ENCODE data around the gene PCDHA8.

The PCDHA8 gene

DNA sequence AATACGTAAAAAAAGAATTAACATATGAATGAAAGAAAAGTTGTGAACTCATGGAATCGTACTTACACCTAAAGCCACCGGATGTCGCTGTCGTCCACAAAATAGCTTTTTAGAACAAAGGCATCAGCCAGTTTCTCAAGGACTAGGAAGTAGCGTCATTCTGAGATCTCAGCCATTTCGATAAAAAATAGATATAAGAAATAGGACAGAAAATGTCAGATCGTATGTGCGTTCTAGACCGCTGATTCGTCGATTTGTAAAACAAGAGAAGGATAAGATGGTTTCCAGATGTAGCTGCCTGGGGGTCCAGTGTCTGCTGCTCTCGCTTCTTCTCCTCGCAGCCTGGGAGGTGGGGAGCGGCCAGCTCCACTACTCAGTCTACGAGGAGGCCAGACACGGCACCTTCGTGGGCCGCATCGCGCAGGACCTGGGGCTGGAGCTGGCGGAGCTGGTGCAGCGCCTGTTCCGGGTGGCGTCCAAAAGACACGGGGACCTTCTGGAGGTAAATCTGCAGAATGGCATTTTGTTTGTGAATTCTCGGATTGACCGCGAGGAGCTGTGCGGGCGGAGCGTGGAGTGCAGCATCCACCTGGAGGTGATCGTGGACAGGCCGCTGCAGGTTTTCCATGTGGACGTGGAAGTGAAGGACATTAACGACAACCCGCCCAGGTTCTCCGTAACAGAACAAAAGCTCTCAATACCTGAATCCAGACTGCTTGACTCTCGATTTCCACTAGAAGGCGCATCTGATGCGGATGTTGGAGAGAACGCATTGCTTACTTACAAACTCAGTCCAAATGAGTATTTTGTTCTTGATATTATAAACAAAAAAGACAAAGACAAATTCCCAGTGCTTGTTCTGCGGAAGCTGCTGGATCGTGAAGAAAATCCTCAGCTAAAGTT is 15.0 kb downstream of the PCDHA8 start, which contains the start of gene PCDHA10:
PCDHA10 (plus strand) TSS at position 126 of the 903 bp plus-strand sequence; CDS start at position 278, 152 bp downstream.
- no peak within 1 kb of the TSS for H3K4me3 ChIP-seq (ENCODE audit: low read depth, low read length)
- in situ Hi-C loops (cut with HindIII; ENCODE audit: low sequenced_read_pairs): no loop called here
- peak; percentile 5 for DNase-seq (ENCODE audit: low read depth, low spot score)
- no peak for TF ChIP-seq CTCF (IDR thresholded peaks at IDR 0.05; ENCODE audit: low read depth, low read length)

DNA sequence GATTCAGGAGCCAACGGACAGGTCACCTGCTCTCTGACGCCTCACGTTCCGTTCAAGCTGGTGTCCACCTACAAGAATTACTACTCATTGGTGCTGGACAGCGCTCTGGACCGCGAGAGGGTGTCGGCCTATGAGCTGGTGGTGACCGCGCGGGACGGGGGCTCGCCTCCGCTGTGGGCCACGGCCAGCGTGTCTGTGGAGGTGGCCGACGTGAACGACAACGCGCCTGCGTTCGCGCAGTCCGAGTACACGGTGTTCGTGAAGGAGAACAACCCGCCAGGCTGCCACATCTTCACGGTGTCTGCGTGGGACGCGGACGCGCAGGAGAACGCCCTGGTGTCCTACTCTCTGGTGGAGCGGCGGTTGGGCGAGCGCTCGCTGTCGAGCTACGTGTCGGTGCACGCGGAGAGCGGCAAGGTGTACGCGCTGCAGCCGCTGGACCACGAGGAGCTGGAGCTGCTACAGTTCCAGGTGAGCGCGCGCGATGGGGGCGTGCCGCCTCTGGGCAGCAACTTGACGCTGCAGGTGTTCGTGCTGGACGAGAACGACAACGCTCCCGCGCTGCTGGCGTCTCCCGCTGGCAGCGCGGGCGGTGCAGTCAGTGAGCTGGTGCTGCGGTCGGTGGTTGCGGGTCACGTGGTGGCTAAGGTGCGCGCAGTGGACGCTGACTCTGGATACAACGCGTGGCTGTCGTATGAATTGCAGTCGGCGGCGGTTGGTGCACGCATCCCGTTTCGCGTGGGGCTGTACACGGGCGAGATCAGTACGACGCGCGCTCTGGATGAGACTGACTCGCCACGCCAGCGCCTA is 16.4 kb downstream of the PCDHA8 start:
- in situ Hi-C loops (cut with HindIII; ENCODE audit: low sequenced_read_pairs): no loop called here
- no peak for TF ChIP-seq CTCF (IDR thresholded peaks at IDR 0.05; ENCODE audit: low read depth, low read length)
- no peak for DNase-seq (ENCODE audit: low read depth, low spot score)

DNA sequence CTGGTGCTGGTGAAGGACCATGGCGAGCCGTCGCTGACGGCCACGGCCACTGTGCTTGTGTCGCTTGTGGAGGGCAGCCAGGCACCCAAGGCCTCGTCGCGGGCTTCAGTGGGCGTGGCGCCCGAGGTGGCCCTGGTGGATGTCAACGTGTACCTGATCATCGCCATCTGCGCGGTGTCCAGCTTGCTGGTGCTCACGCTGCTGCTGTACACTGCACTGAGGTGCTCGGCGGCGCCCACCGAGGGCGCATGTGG is 16.9 kb downstream of the PCDHA8 start:
- H3K4me3 ChIP-seq (ENCODE audit: low read depth, low read length): no peak overlapping the region
- DNase-seq (ENCODE audit: low read depth, low spot score): no peak
- no peak for TF ChIP-seq CTCF (IDR thresholded peaks at IDR 0.05; ENCODE audit: low read depth, low read length)
- in situ Hi-C loops (cut with HindIII; ENCODE audit: low sequenced_read_pairs): no loop called here

More for the DNA sequence above, 16.4 kb downstream of the PCDHA8 start:
- no peak overlapping the region for H3K4me3 ChIP-seq (ENCODE audit: low read depth, low read length)

DNA sequence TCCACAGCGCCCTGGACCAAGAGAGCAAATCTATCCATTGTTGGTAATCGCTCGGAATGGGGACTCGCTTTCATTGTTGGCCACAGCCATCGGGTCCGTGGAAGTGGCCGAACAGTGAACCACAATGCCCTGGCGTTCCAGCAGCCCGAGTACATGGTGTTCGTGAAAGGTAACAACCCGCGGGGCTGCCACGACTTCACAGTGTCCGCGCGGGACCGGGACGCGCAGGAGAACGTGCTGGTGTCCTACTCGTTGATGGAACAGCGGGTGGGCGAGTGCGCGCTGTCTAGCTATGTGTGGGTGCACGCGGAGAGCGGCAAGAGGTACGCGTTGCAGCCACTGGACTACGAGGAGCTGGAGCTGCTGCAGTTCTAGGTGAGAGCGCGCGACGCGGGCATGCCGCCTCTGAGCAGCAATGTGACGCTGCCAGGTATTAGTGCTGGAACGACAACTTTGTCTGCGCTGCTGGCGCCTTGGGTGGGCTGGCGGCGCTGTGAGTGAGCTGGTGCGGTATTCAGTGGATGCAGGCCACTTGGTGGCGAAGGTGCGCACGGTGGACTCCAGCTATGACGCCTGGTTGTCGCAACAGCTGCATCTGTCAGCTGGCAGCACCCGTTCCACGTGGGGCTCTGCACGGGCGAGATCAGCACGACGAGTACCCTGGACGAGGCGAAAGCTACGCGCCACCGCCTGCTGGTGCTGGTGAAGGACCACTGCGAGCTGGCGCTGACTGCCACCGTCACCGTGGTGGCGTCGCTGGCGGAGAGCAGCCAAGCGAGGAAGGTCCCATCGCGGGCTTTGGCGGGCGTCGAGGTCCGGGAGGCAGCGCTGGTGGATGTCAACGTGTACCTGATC is 21.7 kb downstream of the PCDHA8 start:
- no peak overlapping the region for H3K4me3 ChIP-seq (ENCODE audit: low read depth, low read length)
- in situ Hi-C loops (cut with HindIII; ENCODE audit: low sequenced_read_pairs): no loop called here
- no peak for TF ChIP-seq CTCF (IDR thresholded peaks at IDR 0.05; ENCODE audit: low read depth, low read length)
- DNase-seq (ENCODE audit: low read depth, low spot score): no peak

GRCh38 chr5:140868721-140869554 is 28.0 kb downstream of the PCDHA8 start, which contains the start of gene PCDHA11:
PCDHA11 (plus strand) TSS chr5:140868957; CDS start chr5:140869104, 147 bp downstream.
- in situ Hi-C loops (cut with HindIII; ENCODE audit: low sequenced_read_pairs): no loop called here
- H3K4me3 ChIP-seq (ENCODE audit: low read depth, low read length): no peak within 1 kb of the TSS
- no peak for DNase-seq (ENCODE audit: low read depth, low spot score)
- no peak for TF ChIP-seq CTCF (IDR thresholded peaks at IDR 0.05; ENCODE audit: low read depth, low read length)
